Epidermal melanocyte (primary cell): Measurements from ENCODE around the gene C2orf74.
A peak's percentile ranks its signal among the peaks of the same experiment; 100 is the strongest.
"Not testable (repeated sequence)": the region's sequence is repeated elsewhere in the genome, so short reads cannot be mapped to it uniquely, and the experiment has no call there.

Experiments
- DNase-seq: peaks from one replicate; pipeline ENCODE4 v3.0.0; 2011; ENCODE audit warnings: low spot score; ENCODE audit not compliant: insufficient read length

C2orf74 gene

DNA sequence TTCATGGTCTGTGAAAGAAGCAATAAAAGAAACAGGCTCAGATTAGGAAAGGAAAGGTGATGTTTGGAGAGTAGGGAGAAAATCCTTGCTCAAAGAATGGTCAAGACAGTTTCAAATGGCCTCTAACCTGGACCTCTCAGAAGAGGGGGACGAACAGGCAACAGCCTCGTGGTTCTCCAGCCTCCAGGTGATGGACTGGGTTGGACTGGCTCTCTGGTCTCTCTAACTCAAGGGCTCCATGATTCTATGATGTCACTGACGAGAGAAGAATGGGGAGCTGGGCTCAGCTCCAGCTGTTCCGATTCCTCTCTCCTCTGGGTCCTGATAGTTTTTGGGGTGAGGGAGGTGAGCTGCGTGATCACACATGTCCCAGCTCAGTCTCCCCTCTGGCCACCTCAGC is at the start of gene C2orf74:
C2orf74 (plus strand) TSS at position 301 of the 400 bp plus-strand sequence. CDS start 327 bp downstream, outside the sequence.
- no peak for DNase-seq

DNA sequence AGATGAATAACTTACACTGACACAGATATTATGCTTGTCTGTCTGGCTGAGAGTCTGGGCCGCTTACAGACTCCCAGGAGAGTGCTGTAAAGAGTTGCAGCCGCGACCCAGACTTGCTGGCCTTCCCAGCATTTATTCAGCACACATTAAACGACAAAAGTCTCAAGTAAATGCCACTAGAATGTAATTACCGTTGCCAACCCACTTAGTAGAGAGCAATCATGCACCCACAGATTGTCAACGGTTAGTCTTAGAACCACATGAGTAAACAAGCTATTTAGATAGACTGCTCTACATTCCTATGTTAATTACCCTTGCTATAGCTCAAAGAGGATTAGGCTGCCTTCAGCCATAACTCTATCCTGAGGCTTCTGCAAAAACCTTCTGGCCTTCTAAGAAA is 47.8 kb upstream of the C2orf74 start:
- DNase-seq = no peak

DNA sequence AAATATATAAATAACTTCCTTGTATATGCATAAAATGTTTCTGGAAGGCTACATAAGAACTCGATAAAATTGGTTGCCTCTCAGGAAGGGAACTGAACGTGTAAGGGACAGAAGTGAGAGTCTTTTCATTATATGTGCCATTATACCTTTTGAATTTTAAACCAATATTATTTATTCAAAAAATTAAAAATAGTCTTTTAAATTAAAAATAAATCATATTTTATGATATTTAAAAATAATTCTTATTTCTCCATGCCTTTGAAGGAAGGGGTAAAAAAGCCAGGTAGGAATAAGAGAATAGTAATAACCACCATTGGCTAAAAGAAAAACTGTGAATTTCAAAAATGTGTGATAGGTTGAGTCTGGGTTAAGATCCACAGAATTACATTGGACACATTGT is 45.7 kb upstream of the C2orf74 start:
- no peak for DNase-seq

- peak; percentile 21 for DNase-seq
These were observed 44.5 kb upstream of the C2orf74 start for GRCh38 chr2:61117534-61117933.

- no peak for DNase-seq
These were observed 36.8 kb upstream of the C2orf74 start for GRCh38 chr2:61125123-61125710.

DNA sequence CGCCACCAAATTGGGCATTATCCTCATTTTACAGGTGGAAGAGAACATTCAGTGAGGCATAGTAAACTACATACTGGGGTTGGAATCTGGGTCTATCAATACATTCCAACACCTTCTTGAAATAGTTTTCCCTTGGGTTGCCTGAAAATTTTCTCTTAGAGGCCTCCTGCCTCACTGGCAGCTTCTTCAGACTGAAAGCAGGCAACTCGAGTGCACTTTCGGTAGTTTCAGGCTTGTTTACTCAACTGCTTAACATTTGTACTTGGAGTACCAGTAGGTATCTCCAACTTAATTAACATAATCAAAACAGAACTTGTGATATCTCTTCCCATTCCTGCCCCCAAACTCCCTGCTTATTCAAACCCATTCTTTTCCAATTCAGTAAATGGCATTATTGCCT is 36.2 kb upstream of the C2orf74 start:
- no peak for DNase-seq

DNA sequence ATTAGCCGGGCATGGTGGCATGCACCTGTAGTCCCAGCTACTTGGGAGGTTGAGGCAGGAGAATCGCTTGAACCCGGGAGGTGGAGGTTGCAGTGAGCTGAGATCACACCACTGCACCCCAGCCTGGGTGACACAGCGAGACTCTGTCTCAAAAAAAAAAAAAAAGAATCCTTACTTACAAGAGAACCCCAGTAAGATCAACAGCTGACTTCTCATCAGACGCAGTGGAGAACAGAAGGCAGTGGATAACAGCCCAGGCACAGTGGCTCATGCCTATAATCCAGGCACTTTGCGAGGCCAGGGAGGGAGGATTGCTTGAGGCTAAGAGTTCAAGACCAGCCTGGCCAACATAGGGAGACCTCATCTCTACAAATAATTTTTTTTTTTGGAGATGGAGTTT is 33.9 kb upstream of the C2orf74 start:
- DNase-seq = not testable (repeated sequence)

GRCh38 chr2:61134141-61134540 is 27.8 kb upstream of the C2orf74 start:
- no peak for DNase-seq

- no peak for DNase-seq
These were observed 26.5 kb upstream of the C2orf74 start for GRCh38 chr2:61135510-61135909.

DNA sequence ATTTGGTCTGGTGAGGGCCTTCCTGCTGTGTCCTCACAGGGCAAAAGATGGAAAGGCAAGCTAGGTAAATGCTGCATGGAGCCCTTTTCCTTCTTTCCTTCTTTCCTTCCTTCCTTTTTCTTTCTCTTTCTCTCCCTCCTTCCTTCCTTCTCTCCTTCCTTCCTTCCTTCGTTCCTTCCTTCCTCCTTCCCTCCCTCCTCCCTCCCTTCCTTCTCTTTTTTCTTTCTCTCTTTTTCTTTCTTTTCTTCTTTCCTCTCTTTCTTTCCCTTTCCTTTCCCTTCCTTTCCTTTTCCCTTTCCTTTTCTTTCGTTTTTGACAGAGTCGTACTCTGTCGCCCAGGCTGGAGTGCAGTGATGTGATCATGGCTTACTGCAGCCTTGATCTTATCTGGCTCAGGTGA is 23.1 kb upstream of the C2orf74 start:
- no peak for DNase-seq

DNA sequence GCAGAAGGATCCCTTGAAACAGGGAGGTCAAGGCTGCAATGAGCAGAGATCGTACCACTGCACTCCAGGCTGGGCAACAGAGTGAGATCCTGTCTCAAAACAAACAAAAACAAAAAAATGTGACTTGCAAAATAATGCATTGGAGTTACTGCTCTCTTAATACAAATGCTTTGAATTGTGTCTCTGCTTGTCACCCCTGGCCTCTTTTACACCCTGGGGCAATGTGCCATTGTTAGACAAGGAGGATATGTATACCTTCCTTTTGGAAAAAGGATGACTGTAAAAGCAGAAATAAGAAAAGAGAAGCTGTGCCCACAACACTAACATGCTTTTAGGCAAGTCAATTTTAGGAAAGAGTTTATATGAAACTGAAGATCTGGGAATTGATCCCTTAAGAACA is 20.8 kb upstream of the C2orf74 start:
- DNase-seq = no peak

GRCh38 chr2:61144697-61145268 is 17.2 kb upstream of the C2orf74 start:
- DNase-seq = peak; percentile 98

DNA sequence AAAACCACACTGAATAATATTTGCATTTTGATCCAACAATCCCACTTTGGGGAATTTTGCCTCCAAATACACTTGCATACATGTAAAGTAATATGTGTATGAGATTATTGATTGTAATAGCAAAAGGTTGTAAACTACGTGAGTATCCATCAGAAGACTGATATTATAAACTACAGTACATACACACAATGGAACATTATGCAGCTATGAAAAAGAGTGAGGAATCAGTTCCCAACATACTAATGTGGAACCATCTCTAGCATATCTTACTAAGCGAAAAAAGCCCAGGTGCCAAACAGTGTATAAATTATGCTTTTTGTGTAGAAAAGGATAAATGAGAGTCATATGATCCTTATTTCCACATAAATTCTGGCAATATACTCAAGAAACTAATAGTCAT is 16.0 kb upstream of the C2orf74 start:
- DNase-seq = no peak

DNA sequence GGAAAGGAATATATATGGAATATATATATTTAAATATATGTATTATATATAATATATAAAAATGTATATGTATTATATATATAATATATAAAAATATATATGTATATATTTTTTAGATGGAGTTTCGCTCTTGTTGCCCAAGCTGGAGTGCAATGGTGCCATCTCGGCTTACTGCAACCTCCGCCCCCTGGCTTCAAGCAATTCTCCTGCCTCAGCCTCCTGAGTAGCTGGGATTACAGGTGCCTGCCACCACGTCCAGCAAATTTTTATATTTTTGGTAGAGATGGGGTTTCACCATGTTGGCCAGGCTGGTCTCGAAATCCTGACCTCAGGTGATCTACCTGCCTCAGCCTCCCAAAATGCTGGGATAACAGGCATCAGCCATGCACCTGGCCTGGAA is 13.9 kb upstream of the C2orf74 start:
- DNase-seq = not testable (repeated sequence)

GRCh38 chr2:61149074-61149473 is 12.9 kb upstream of the C2orf74 start:
- DNase-seq = no peak

- DNase-seq = no peak
These were observed 10.6 kb upstream of the C2orf74 start for GRCh38 chr2:61151436-61151835.

DNA sequence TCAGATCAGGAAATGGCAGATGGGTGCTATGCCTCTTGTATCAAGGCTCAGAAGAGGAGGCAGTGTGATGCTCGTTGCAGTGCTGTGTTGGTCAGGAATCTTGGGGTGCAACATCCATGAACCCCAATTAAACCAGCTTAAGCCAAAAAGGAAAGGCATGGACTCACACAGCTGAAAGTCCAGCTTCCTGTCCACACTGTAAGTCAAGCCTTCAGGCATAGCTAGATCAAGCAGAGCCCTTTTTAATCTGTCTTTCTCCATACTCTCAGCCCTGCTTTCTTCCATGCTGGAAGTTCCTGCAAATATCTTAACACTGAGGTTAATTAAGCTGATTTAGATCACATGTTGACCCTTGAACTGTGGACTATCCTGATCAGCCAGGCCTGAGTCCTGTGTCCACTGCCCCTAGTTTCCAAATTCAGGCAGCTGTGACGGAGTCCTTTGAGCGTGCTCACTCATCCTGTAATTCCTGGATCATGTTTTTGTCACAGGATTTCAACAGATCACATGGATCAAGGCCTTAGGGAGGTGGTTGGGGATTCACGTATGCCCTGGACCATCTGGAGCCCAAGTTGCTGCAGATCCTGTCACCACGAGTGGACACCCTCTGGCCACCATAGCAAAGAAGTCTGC is 4.5 kb upstream of the C2orf74 start:
- no peak for DNase-seq

DNA sequence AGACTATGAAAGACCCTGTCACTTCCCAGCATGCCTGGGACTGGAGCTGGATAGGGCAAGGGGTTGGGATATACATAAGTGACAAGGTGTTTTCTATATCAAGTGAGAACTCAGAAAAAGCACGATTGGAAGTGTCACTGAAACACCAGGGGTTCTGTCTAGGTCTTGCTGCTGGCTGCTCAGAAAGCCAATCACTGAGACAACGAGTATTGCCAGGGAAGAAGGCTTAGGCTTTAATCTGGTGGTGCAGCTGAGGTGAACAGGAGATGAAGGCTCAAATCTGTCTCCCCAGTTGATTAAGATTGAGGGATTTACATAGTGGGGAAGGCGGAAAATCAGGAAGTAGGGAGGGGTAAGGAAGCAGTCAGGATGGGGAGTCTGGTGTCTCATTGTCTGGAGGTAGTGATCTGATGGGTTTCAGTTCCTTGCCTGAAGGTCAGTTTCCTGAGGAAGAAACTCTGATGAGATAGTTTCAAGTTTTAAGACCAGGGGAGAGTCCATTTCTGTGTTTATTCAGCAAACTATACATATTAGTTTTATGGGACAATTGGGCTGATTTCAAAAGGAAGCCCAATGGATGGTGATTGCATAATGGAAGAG is 3.5 kb upstream of the C2orf74 start:
- no peak for DNase-seq

DNA sequence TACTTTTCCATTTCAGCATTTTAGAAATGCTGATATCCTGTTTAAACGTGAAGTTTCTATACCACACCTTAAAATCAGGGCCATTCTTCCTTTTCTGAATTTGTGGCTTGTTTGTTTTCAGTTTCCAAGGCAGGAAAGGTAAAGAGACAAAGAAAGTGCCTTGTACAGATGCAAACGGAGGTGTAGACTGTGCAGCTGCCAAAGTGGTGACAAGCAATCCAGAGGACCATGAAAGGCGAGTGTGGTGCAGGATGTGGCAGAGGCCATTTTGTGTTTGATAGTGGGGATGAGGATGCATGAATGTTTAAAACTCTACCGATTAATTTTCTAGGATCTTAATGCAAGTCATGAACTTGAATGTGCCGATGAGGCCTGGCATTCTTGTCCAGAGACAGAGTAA is 733 bp downstream of the C2orf74 start:
- DNase-seq = no peak

- not testable (repeated sequence) for DNase-seq
These were observed 3.1 kb downstream of the C2orf74 start for GRCh38 chr2:61165082-61165481.

- no peak for DNase-seq
These were observed 4.0 kb downstream of the C2orf74 start for GRCh38 chr2:61165946-61166345.

DNA sequence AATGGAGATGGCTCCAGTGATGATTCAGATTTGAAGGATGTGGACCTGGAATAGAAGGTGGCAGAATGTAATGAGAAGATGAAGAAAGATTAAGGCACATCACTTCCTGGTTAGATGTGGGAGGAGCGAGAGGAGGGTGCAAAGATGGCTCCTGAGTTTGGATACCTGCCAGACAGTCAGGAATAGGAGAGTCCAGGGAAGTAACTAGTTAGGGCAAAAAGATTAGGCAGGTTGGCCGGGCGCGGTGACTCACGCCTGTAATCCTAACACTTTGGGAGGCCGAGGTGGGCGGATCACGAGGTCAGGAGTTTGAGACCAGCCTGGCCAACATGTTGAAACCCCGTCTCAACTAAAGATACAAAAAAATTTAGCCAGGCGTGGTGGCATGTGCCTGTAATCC is 5.6 kb downstream of the C2orf74 start:
- no peak for DNase-seq

DNA sequence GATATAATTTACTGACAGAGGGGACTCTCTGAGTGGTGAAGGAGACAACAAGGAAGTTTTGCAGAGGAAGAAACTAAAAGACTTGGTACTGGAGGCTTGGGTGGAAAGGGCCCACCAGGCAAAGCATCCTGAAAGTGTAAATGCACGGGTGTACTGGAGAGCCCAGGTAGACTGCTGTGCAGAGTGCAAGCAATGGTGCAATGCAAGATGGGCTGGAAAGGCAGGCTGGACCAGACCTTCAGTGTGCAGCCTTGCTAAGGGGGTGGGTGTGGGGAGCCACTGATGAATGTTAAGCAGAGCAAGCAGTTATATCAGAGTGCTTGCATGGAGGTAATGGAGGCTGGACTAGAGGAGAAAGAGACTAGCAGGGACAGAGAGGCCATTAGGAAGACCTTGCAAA is 10.7 kb downstream of the C2orf74 start:
- no peak for DNase-seq
